GM12878 (cell line): ENCODE results near the gene KCNQ1. TPM values are rescaled to one million over a fixed set of nuclear protein-coding genes. Genes with fewer than 3 reads are reported as not detected.

Experiments used
- ATAC-seq: fragments of 200-7000 bp; cut with Tn5 transposase; 3 replicates; pipeline ENCODE4 v1.9.1; 2020; ENCODE audit warnings: mild to moderate bottlenecking, moderate library complexity
- Bru-seq: library from RNA; stranded (reverse); fragments of 400-500 nt; gene quantifications from one replicate; lab custom pipeline; 2021; lab: Mats Ljungman, UMichigan
- BruChase-seq, 2 experiments: library from RNA; stranded (reverse); fragments of 400-500 nt; gene quantifications; one replicate each; lab custom pipeline; 2021; lab: Mats Ljungman, UMichigan
- BruUV-seq: library from RNA; stranded (reverse); fragments of 400-500 nt; replicated peaks from 2 replicates; lab custom pipeline; 2021; lab: Mats Ljungman, UMichigan
- CTCF ChIA-PET: fragments of 300-600 bp; sonication (Branson Sonifier 250); formaldehyde crosslinking; extraction: SDS; loops from one replicate; lab custom pipeline; 2021; ENCODE audit warnings: inconsistent platforms; lab: Yijun Ruan, JAX
- POLR2A ChIA-PET: fragments of 350-600 bp; formaldehyde crosslinking; extraction: SDS; loops from one replicate; lab custom pipeline; 2021; ENCODE audit warnings: inconsistent platforms; lab: Charles Lee
- RAD21 ChIA-PET: fragments of 300-600 bp; sonication (Branson Sonifier 250); formaldehyde crosslinking; loops from one replicate; lab custom pipeline; 2023; ENCODE audit warnings: antibody characterized with exemption; ENCODE audit not compliant: unreplicated experiment; lab: Charles Lee
- SMC1A ChIA-PET: fragments of 300-600 bp; sonication (Branson Sonifier 250); formaldehyde crosslinking; loops from one replicate; lab custom pipeline; 2023; ENCODE audit not compliant: unreplicated experiment, uncharacterized antibody; lab: Charles Lee
- DNase-seq: peaks from one replicate; pipeline ENCODE4 v3.0.0-alpha.2; 2011; ENCODE audit warnings: low read depth, low spot score
- FAIRE-seq: peaks from 3 replicates; lab custom pipeline; 2011; peaks lifted over from hg19 to GRCh38; lab: Jason Lieb, UNC
- H2AFZ ChIP-seq: 2 replicates; pipeline ENCODE4 v1.6.0; 2011; ENCODE audit warnings: low read depth, low read length, control low read depth; ENCODE audit not compliant: control insufficient read depth
- H3K27ac ChIP-seq: 2 replicates; pipeline ENCODE4 v1.5.1; 2011; ENCODE audit warnings: control low read depth; ENCODE audit not compliant: control insufficient read depth, insufficient read depth
- H3K27me3 ChIP-seq, 2 experiments: replicated peaks in 1 of 2; 2 replicates each; pipeline versions ENCODE4 v1.6.0 to v1.6.1; 2011; ENCODE audit warnings: low read length in 1 of 2; ENCODE audit not compliant: control insufficient read depth in 2 of 2, insufficient read depth in 2 of 2
- H3K36me3 ChIP-seq, 2 experiments: 2 replicates each; pipeline ENCODE4 v1.5.1; 2011; ENCODE audit warnings: low read length in 1 of 2; ENCODE audit not compliant: control insufficient read depth in 2 of 2, insufficient read depth in 2 of 2
- H3K4me1 ChIP-seq: 2 replicates; pipeline ENCODE4 v1.6.1; 2011; ENCODE audit warnings: mild to moderate bottlenecking, low read length, moderate library complexity, mixed read lengths; ENCODE audit not compliant: control insufficient read depth, insufficient read depth
- H3K4me2 ChIP-seq: 2 replicates; pipeline ENCODE4 v1.6.0; 2011; ENCODE audit warnings: control low read depth; ENCODE audit not compliant: control insufficient read depth, insufficient read depth
- H3K4me3 ChIP-seq: fragments of 200-600 bp; sonication (generic); 2 replicates; pipeline ENCODE4 v1.5.1; 2016
- H3K79me2 ChIP-seq: 2 replicates; pipeline ENCODE4 v1.6.0; 2011; ENCODE audit warnings: low read length; ENCODE audit not compliant: control insufficient read depth, insufficient read depth
- H3K9ac ChIP-seq: 2 replicates; pipeline ENCODE4 v1.8.0; 2011; ENCODE audit warnings: low read length, control low read depth, mixed read lengths; ENCODE audit not compliant: control insufficient read depth, insufficient read depth
- H3K9me3 ChIP-seq: replicated peaks from 3 replicates; pipeline ENCODE4 v1.5.1; 2011; ENCODE audit warnings: mild to moderate bottlenecking, low read length; ENCODE audit not compliant: control insufficient read depth, insufficient read depth
- H4K20me1 ChIP-seq: 2 replicates; pipeline ENCODE4 v1.6.0; 2011; ENCODE audit not compliant: control insufficient read depth, insufficient read depth
- CREM ChIP-seq: IDR thresholded peaks from 2 replicates; pipeline ENCODE4 v1.6.1; 2014; ENCODE audit warnings: antibody characterized with exemption, low read depth
- IKZF1 ChIP-seq: fragments of 450-650 bp; conservative IDR thresholded peaks from 2 replicates; pipeline ENCODE4 v1.6.1; 2017; ENCODE audit warnings: antibody characterized with exemption, mild to moderate bottlenecking
- MEF2B ChIP-seq: fragments of 450-650 bp; IDR thresholded peaks from 2 replicates; pipeline ENCODE4 v1.6.1; 2018; ENCODE audit warnings: mild to moderate bottlenecking, moderate library complexity; ENCODE audit not compliant: partially characterized antibody, poor library complexity, severe bottlenecking
- NRF1 ChIP-seq: conservative IDR thresholded peaks from 2 replicates; pipeline ENCODE4 v1.6.1; 2011; ENCODE audit warnings: mild to moderate bottlenecking, low read depth, low read length, improper control_type of control experiment
- SMAD1 ChIP-seq: fragments of 450-650 bp; IDR thresholded peaks from 2 replicates; pipeline ENCODE4 v1.6.1; 2018; ENCODE audit warnings: mild to moderate bottlenecking, low read depth; ENCODE audit not compliant: partially characterized antibody
- TBL1XR1 ChIP-seq: IDR thresholded peaks from 2 replicates; pipeline ENCODE4 v1.6.1; 2012; ENCODE audit warnings: low read depth, low read length, improper control_type of control experiment
- YY1 ChIP-seq: IDR thresholded peaks from 2 replicates; pipeline ENCODE4 v1.6.1; 2011; ENCODE audit warnings: low read depth, mild to moderate bottlenecking, low read length
- WGBS: methylation state at CpG from one replicate; pipeline ENCODE4 v1.1.6; 2016; ENCODE audit warnings: low lambda C conversion rate; ENCODE audit not compliant: insufficient replicate concordance, insufficient coverage; ENCODE audit errors: missing lambda C conversion rate; 5-methylcytosine and 5-hydroxymethylcytosine counted together
- in situ Hi-C: fragments of 300-500 bp; cut with MboI; formaldehyde crosslinking; loops from 9 replicates; pipeline ENCODE4 v1.14.3; 2018; ENCODE audit warnings: mixed read lengths
- intact Hi-C: fragments of 100-400 bp; cut with micrococcal nuclease; formaldehyde crosslinking; loops from one replicate; pipeline ENCODE4 v1.14.2; 2022; ENCODE audit not compliant: unreplicated experiment
- long read RNA-seq, 2 experiments: library from polyadenylated mRNA; unstranded; transcript quantifications; one replicate each; pipeline ENCODE4 v2.0.0, GENCODE V29; 2019 to 2020
- polyA minus RNA-seq, 3 experiments: library from RNA; depleted of rRNA, polyadenylated mRNA; stranded (reverse); fragments of >200 nt; gene quantifications; 2 replicates each; pipeline ENCODE4 v1.2.3, GENCODE V29; 2011
- polyA plus RNA-seq, 11 experiments: library from polyadenylated mRNA; depleted of rRNA in 4 of 11; unstranded in 6 of 11; stranded (reverse) in 5 of 11; fragments of >200 nt; fragmentation: Nextera tagmentation in 4 of 11; fragmentation: Illumina TruSeq in 1 of 11; extraction: Ambion mirVana in 4 of 11; extraction: Trizol in 1 of 11; gene quantifications; 1 replicate in 1 of 11; 2 replicates in 10 of 11; pipeline versions ENCODE4 v1.2.1 to v1.2.3, GENCODE V29; 2011 to 2016; ENCODE audit warnings: inconsistent platforms in 2 of 11, missing spikeins in 2 of 11, low read depth in 1 of 11
- total RNA-seq, 4 experiments: library from RNA; depleted of rRNA in 3 of 4; stranded (reverse); fragments of >200 nt in 3 of 4; fragmentation: Illumina TruSeq in 1 of 4; extraction: Trizol in 1 of 4; gene quantifications; 2 replicates each; pipeline versions ENCODE4 v1.2.1 to v1.2.3, GENCODE V29; 2013 to 2021
- TF ChIP-seq, protein P1 (sequence below), 3 experiments: IDR thresholded peaks in 2 of 3; conservative IDR thresholded peaks in 1 of 3; 2 replicates each; pipeline ENCODE4 v1.5.1; 2011; ENCODE audit warnings: low read depth in 3 of 3, low read length in 3 of 3, mild to moderate bottlenecking in 3 of 3, control low read depth in 2 of 3, moderate library complexity in 2 of 3, inconsistent platforms in 1 of 3, mixed read lengths in 1 of 3; ENCODE audit not compliant: control insufficient read depth in 2 of 3, insufficient read depth in 1 of 3; ENCODE audit errors: extremely low read depth in 1 of 3
- TF ChIP-seq, protein P2 (sequence below): IDR thresholded peaks from 2 replicates; pipeline ENCODE4 v1.6.1; 2012; ENCODE audit warnings: low read length, inconsistent platforms
- TF ChIP-seq, protein P3 (sequence below): fragments of 450-650 bp; conservative IDR thresholded peaks from 2 replicates; pipeline ENCODE4 v1.6.1; 2017; ENCODE audit warnings: mild to moderate bottlenecking, moderate library complexity

KCNQ1 gene, protein sequence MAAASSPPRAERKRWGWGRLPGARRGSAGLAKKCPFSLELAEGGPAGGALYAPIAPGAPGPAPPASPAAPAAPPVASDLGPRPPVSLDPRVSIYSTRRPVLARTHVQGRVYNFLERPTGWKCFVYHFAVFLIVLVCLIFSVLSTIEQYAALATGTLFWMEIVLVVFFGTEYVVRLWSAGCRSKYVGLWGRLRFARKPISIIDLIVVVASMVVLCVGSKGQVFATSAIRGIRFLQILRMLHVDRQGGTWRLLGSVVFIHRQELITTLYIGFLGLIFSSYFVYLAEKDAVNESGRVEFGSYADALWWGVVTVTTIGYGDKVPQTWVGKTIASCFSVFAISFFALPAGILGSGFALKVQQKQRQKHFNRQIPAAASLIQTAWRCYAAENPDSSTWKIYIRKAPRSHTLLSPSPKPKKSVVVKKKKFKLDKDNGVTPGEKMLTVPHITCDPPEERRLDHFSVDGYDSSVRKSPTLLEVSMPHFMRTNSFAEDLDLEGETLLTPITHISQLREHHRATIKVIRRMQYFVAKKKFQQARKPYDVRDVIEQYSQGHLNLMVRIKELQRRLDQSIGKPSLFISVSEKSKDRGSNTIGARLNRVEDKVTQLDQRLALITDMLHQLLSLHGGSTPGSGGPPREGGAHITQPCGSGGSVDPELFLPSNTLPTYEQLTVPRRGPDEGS
- total RNA-seq (2013; cell fraction: nucleolus; rRNA removed) = 0.71 and 0.81 TPM in 2 replicates
- total RNA-seq (2014; rRNA removed) = not detected in 2 replicates
- total RNA-seq (2014; rRNA removed; fragmentation: Illumina TruSeq; extraction: Trizol) = not detected in 2 replicates
- 0.15 and 0.16 TPM in 2 replicates for total RNA-seq (2021)
- polyA plus RNA-seq (2011; ENCODE audit: low read depth) = not detected
- polyA plus RNA-seq (2011; rRNA removed) = 0.06 and 0.12 TPM in 2 replicates
- polyA plus RNA-seq (2011; cell fraction: cytosol; rRNA removed) = 0.10 and 0.18 TPM in 2 replicates
- 0.03 and 0.15 TPM in 2 replicates for polyA plus RNA-seq (2011; cell fraction: nucleus; rRNA removed)
- polyA plus RNA-seq (2012) = 0.19 and 0.25 TPM in 2 replicates
- polyA plus RNA-seq (2014; fragmentation: Illumina TruSeq; extraction: Trizol) = 0.03 TPM in 1 of 2 replicates, not detected in the other
- polyA plus RNA-seq (2014; fragmentation: Nextera tagmentation; extraction: Ambion mirVana) = not detected
- polyA plus RNA-seq (2014; rRNA removed) = not detected in 2 replicates
- not detected for polyA plus RNA-seq (2016; fragmentation: Nextera tagmentation; extraction: Ambion mirVana)
- 0.15 and 0.41 TPM in 2 replicates for polyA minus RNA-seq (2011; rRNA and poly(A)+ RNA removed)
- polyA minus RNA-seq (2011; cell fraction: cytosol; rRNA and poly(A)+ RNA removed) = not detected in 2 replicates
- not detected in 2 replicates for polyA minus RNA-seq (2011; cell fraction: nucleus; rRNA and poly(A)+ RNA removed)
- Bru-seq, nascent RNA = percentile 28 among the genes with signal in this experiment
- percentile 22 among the genes with signal in this experiment for BruChase-seq, experiment 1, labeled RNA remaining after a 6-hour chase
- percentile 21 among the genes with signal in this experiment for BruChase-seq, experiment 2, labeled RNA remaining after a 2-hour chase
- long read RNA-seq, experiment 1 = 0 reads
- long read RNA-seq, experiment 2, partial matches to known transcripts = 0 of 5 reads
- long read RNA-seq, experiment 2, other reads (novel, unspliced or antisense) = 5 of 5 reads

DNA sequence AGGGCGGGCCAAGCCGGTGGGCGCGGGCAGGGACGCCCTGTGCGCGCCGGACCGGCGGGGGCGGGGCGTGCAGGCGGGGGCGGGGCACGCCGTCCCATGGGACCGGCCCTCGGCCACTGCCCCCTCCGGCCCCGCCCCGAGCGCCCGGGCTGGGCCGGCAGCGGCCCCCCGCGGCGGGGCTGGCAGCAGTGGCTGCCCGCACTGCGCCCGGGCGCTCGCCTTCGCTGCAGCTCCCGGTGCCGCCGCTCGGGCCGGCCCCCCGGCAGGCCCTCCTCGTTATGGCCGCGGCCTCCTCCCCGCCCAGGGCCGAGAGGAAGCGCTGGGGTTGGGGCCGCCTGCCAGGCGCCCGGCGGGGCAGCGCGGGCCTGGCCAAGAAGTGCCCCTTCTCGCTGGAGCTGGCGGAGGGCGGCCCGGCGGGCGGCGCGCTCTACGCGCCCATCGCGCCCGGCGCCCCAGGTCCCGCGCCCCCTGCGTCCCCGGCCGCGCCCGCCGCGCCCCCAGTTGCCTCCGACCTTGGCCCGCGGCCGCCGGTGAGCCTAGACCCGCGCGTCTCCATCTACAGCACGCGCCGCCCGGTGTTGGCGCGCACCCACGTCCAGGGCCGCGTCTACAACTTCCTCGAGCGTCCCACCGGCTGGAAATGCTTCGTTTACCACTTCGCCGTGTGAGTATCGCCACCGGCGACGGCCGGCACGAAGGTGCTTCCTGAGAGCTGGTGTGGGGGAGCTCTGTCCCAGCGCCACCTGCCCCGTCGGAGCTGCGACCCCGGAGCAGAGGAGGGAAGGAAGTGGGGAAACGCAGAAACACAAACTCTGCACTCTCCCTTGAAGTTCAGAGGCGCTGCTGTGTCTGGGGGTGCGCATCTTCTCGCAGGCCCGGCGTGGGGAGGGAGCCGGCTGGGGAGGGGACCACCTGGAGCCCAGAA lies at the start of gene KCNQ1:
TSS of gene KCNQ1 (plus strand) at position 188 of the 925 bp plus-strand sequence. CDS start at position 279, 91 bp downstream.
- Histone ChIP-seq H2AFZ (no peak within 1 kb of the TSS), H3K79me2 (no peaks in the 10 kb centered on the region), H3K4me1 (no peaks in the 10 kb centered on the region), H3K4me3 (no peak within 1 kb of the TSS), H3K27me3 (peaks cover 2 to 7% of the 10 kb centered on the region in 2 experiments; a peak in 3 of 4 replicates), H3K9ac (no peak within 1 kb of the TSS), H3K9me3 (no peaks in the 10 kb centered on the region), H3K27ac (no peak within 1 kb of the TSS), H3K36me3 (no peaks in the 10 kb centered on the region), H3K4me2 (peak within 1 kb of the TSS; percentile 32; the same call in 1 of the 2 replicates), H4K20me1 (no peaks in the 10 kb centered on the region)
- ChIA-PET RAD21 (no interaction called here), SMC1A (no interaction called here), POLR2A (no interaction called here), CTCF (no interaction called here)
- FAIRE-seq (no peak), ATAC-seq (peak; percentile 37; the same call in 2 of the 3 replicates), DNase-seq (no peak)
- 9% methylated on average over 37 of the region's 116 CpGs for WGBS
- intact Hi-C loops = no loop called here
- BruUV-seq = no TSS peak
- in situ Hi-C loops = no loop called here
- no peak for TF ChIP-seq IKZF1
- no peak for TF ChIP-seq NRF1
- TF ChIP-seq, protein P1, sequence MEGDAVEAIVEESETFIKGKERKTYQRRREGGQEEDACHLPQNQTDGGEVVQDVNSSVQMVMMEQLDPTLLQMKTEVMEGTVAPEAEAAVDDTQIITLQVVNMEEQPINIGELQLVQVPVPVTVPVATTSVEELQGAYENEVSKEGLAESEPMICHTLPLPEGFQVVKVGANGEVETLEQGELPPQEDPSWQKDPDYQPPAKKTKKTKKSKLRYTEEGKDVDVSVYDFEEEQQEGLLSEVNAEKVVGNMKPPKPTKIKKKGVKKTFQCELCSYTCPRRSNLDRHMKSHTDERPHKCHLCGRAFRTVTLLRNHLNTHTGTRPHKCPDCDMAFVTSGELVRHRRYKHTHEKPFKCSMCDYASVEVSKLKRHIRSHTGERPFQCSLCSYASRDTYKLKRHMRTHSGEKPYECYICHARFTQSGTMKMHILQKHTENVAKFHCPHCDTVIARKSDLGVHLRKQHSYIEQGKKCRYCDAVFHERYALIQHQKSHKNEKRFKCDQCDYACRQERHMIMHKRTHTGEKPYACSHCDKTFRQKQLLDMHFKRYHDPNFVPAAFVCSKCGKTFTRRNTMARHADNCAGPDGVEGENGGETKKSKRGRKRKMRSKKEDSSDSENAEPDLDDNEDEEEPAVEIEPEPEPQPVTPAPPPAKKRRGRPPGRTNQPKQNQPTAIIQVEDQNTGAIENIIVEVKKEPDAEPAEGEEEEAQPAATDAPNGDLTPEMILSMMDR (IDR thresholded peaks at IDR 0.05 in 2 of 3, conservative IDR thresholded peaks at IDR 0.05 in 1 of 3; ENCODE audit: control insufficient read depth in 2 of 3, extremely low read depth in 1 of 3, insufficient read depth in 1 of 3, low read depth in 3 of 3, low read length in 3 of 3) = no peak
- TF ChIP-seq TBL1XR1 = no peak
- no peak for TF ChIP-seq MEF2B
- TF ChIP-seq, protein P2, sequence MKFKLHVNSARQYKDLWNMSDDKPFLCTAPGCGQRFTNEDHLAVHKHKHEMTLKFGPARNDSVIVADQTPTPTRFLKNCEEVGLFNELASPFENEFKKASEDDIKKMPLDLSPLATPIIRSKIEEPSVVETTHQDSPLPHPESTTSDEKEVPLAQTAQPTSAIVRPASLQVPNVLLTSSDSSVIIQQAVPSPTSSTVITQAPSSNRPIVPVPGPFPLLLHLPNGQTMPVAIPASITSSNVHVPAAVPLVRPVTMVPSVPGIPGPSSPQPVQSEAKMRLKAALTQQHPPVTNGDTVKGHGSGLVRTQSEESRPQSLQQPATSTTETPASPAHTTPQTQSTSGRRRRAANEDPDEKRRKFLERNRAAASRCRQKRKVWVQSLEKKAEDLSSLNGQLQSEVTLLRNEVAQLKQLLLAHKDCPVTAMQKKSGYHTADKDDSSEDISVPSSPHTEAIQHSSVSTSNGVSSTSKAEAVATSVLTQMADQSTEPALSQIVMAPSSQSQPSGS = no peak
- TF ChIP-seq SMAD1 = no peak
- TF ChIP-seq CREM = no peak
- TF ChIP-seq YY1 = no peak
- TF ChIP-seq, protein P3, sequence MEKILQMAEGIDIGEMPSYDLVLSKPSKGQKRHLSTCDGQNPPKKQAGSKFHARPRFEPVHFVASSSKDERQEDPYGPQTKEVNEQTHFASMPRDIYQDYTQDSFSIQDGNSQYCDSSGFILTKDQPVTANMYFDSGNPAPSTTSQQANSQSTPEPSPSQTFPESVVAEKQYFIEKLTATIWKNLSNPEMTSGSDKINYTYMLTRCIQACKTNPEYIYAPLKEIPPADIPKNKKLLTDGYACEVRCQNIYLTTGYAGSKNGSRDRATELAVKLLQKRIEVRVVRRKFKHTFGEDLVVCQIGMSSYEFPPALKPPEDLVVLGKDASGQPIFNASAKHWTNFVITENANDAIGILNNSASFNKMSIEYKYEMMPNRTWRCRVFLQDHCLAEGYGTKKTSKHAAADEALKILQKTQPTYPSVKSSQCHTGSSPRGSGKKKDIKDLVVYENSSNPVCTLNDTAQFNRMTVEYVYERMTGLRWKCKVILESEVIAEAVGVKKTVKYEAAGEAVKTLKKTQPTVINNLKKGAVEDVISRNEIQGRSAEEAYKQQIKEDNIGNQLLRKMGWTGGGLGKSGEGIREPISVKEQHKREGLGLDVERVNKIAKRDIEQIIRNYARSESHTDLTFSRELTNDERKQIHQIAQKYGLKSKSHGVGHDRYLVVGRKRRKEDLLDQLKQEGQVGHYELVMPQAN = no peak
